Fibroblast of gingiva (primary cell): ENCODE measurements around the gene TARDBP.
"Not testable (repeated sequence)": the region's sequence is repeated elsewhere in the genome, so short reads cannot be mapped to it uniquely, and the experiment has no call there.

Source experiments
- DNase-seq: peaks from one replicate; pipeline ENCODE4 v3.0.0-alpha.2; 2011; ENCODE audit warnings: low read depth

TARDBP gene

GRCh38 chr1:11042995-11043874 lies 30.8 kb downstream of the TARDBP start:
- no peak for DNase-seq

DNA sequence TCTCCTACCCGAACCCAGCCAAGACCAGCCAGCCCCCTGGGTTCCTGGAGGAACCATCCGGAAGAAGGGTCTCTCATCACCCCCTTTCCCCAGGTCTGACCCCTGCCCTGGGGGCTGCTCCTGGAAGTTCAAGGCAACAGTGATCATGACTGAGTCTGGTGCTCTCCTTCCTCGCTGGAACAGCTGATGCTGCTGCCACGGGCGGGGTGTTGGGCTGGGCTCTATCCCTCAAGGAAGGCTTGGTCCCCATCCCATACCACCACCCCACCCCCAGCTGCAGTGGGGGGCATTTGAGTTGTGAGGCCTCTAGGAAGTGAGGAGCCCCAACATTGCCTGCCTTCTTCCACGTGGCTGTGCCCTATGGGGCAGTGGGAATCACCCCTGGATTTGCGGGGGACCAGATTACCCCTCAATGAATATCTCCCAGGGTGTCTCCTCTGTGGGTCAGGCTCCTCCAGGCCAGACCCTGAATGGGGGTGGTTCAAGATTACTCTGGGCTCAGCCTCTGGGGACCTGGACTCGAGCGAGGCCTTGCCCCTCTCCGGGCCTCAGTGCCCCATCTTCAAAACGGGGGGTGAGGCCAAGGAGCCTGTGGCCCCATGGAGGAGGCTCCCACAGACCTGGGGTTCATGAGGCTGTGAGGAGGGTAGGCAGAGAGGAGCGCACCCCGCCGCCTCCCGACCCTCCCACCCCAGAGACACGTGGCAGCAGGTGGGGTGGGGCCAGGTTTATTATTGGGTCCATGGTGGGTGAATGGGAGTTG lies 31.8 kb downstream of the TARDBP start:
- no peak for DNase-seq

- no peak for DNase-seq
Measured at GRCh38 chr1:11044849-11045427, 32.5 kb downstream of the TARDBP start.

- no peak for DNase-seq
Measured at GRCh38 chr1:11045428-11046269, 33.2 kb downstream of the TARDBP start.

- no peak for DNase-seq
Measured at GRCh38 chr1:11046270-11046566, 33.8 kb downstream of the TARDBP start.

DNA sequence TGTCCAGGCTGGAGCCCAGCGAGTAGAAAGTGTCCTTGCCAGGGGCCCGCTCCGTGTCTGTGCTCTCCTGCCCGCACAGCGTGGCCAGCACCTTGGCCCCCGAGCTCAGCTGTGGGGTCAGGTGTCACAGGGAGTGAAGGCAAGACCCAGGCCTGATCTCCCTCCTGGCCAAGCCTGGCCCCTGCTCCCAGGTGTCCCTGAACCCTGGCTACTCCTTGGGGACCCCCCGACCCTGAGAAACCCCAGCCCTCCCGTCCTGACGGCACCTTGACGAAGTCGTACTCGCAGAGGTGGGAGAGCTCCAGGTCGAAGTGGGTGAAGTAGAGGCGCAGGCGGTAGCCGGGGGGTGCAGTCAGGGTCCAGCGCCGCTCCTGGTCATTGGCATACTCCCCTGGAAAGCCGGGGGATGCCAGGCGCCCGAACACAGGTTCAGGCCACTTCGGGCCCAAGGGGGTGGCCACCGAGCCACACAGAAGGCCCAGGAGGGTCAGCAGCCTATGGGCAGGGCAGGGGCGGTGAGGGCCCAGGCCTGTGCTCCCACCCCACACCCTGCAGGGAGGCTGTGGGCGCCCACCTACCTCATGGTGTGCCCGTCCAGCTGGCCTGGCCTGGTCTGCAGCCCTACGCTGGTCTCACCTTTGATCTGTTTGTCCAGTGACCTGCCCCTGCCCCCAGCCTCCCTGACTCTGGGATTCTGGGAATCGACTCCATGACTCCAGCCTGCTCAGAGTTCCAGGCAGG lies 34.3 kb downstream of the TARDBP start, which contains the start of gene MASP2:
Gene MASP2, minus strand, starts transcription at position 615 of the 741 bp plus-strand sequence. Its CDS starts 32 bp downstream, at position 583.
- DNase-seq: no peak

- DNase-seq: not testable (repeated sequence)
Measured at GRCh38 chr1:11051121-11051520, 38.7 kb downstream of the TARDBP start.

GRCh38 chr1:11051781-11052511 lies 39.5 kb downstream of the TARDBP start:
- DNase-seq: no peak

- no peak for DNase-seq
Measured at GRCh38 chr1:11052839-11053757, 40.6 kb downstream of the TARDBP start.

DNA sequence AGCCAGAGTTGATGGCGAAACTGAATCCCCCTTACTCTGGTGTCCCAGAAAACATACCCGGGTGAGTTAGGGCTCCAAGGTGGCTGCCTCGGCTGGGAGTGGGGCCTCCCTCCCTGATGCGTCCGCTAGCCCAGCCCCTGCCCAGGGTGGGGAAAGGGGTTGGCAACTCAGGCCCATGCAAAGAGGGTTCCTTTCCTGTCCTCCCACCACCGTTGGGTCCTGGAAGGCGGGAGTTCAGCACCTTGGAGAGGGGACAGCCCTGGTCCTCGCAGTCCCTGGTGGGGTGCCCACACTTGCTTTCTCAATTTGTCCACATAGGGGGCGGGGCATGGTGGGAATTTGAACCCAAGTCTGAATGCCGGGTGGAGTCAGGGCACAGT lies 41.3 kb downstream of the TARDBP start:
- DNase-seq: no peak

- no peak for DNase-seq
Measured at GRCh38 chr1:11054181-11054580, 41.7 kb downstream of the TARDBP start.

GRCh38 chr1:11054666-11055065 lies 42.2 kb downstream of the TARDBP start:
- no peak for DNase-seq

- no peak for DNase-seq
Measured at GRCh38 chr1:11055676-11056075, 43.2 kb downstream of the TARDBP start.

DNA sequence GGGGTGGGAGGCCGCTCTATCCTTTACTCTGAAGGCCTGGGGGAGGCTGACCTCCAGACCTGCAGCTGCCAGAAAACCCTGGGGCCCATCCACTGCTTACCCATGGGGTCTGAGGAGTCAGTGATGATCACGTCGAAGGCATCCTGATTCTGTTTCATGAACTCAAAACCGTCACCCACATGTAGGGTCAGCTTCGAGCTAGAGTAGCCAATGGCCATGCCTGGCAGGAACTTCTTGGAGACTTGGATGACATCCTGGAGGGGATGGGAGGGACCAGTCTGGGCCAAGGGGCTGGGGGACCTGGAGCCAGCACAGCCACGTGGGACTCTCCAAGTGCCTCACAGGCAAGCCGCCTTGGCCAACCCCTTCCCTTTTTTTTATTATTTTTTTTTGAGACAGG lies 44.0 kb downstream of the TARDBP start:
- no peak for DNase-seq

DNA sequence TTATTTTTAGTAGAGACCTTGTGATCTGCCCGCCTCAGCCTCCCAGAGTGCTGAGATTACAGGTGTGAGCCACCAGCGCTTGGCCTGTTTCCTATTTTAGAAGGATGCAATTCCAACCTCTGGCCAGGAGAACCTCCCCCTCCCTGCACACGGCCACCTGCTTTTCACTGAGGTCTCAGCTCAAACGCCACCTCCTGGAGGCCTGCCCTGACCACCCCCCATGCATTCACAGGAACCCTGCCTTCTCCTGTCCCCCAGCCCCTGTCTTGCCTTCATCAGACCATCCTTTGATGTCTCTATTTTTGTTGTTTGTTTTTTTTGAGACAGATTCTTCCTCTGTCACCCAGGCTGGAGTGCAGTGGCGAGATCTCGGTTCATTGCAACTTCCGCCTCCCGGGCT lies 45.0 kb downstream of the TARDBP start:
- no peak for DNase-seq

DNA sequence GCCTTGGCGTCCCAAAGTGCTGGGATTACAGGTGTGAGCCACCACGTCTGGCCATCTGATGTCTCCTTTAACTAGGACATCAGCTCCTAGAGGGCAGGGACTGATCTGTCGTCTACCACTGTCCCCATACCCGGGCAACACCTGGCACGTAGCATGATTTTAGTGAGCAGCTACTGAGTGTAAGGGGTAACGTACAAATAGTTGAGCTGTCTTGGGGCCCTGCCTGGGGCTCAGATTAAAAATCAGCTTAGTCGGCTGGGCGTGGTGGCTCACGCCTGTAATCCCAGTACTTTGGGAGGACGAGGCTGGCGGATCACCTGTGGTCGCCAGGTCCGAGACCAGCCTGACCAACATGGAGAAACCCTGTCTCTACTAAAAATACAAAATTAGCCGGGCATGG lies 45.6 kb downstream of the TARDBP start:
- no peak for DNase-seq

- DNase-seq: no peak
Measured at GRCh38 chr1:11058595-11059154, 46.2 kb downstream of the TARDBP start.

GRCh38 chr1:11059155-11059967 lies 46.9 kb downstream of the TARDBP start:
- no peak for DNase-seq
